NCI-H526 treated with DMSO at 0.1 percent for 48 hours (cell line): ENCODE results near the gene PCDHGB7.
A peak's percentile ranks its signal among the peaks of the same experiment; 100 is the strongest.
"Not testable (repeated sequence)": the region's sequence is repeated elsewhere in the genome, so short reads cannot be mapped to it uniquely, and the experiment has no call there.

ENCODE experiments used
- DNase-seq: peaks from one replicate; lab custom pipeline; 2025; lab: John Stamatoyannopoulos, UW

The PCDHGB7 gene

DNA sequence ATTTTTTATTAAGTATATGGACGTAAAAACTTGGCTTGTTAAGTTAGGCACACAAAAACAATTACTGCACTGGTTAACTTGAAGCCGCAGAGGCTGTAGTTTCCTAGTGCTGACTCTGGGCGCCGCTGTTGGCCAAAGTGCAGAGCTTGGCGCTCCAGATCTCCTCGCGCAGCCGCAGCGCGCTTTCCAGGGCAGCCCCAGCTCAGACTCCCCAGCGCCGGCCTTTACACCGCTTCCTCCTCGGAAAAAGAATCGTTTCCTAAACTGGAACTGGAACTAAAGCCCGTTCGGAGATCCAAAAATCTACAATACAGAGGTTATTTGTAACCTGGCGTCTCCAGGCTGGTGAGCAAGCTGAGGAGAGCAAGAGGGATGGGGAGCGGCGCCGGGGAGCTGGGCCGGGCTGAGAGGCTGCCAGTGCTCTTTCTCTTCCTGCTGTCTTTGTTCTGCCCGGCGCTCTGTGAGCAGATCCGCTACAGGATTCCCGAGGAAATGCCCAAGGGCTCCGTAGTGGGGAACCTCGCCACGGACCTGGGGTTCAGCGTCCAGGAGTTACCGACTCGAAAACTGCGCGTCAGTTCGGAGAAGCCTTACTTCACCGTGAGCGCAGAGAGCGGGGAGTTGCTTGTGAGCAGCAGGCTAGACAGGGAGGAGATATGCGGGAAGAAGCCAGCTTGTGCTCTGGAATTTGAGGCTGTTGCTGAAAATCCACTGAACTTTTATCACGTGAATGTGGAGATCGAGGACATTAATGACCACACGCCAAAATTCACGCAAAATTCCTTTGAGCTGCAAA lies 19.5 kb upstream of the PCDHGB7 start, which contains the start of gene PCDHGB5:
Gene PCDHGB5 (plus strand): TSS at position 192 of the 796 bp plus-strand sequence. CDS start 181 bp downstream, at position 373.
- not testable (repeated sequence) for DNase-seq

DNA sequence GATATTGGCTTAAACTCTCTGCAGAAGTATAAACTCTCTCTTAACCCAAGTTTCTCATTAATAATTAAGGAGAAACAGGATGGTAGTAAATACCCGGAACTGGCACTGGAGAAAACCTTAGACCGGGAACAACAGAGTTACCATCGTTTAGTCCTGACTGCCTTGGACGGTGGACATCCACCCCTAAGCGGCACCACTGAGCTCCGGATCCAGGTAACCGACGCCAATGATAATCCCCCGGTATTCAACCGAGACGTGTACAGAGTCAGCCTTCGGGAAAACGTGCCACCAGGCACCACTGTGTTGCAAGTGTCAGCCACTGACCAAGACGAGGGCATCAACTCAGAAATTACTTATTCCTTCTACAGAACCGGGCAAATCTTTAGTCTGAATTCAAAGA lies 18.9 kb upstream of the PCDHGB7 start:
- no peak for DNase-seq

DNA sequence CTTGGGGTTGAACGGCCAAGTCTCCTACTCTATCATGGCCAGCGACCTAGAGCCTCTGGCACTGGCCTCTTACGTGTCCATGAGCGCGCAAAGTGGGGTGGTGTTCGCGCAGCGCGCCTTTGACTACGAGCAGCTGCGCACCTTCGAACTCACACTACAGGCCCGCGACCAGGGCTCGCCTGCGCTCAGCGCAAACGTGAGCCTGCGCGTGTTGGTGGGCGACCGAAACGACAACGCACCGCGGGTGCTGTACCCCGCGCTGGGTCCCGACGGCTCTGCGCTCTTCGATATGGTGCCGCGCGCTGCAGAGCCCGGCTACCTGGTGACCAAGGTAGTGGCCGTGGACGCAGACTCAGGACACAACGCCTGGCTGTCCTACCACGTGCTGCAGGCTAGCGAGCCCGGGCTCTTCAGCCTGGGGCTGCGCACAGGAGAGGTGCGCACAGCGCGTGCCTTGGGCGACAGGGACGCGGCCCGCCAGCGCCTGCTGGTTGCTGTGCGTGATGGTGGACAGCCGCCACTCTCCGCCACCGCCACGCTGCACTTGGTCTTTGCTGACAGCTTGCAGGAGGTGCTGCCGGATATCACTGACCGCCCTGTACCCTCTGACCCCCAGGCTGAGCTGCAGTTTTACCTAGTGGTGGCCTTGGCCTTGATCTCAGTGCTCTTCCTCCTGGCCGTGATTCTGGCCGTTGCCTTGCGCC lies 17.8 kb upstream of the PCDHGB7 start:
- no peak for DNase-seq

DNA sequence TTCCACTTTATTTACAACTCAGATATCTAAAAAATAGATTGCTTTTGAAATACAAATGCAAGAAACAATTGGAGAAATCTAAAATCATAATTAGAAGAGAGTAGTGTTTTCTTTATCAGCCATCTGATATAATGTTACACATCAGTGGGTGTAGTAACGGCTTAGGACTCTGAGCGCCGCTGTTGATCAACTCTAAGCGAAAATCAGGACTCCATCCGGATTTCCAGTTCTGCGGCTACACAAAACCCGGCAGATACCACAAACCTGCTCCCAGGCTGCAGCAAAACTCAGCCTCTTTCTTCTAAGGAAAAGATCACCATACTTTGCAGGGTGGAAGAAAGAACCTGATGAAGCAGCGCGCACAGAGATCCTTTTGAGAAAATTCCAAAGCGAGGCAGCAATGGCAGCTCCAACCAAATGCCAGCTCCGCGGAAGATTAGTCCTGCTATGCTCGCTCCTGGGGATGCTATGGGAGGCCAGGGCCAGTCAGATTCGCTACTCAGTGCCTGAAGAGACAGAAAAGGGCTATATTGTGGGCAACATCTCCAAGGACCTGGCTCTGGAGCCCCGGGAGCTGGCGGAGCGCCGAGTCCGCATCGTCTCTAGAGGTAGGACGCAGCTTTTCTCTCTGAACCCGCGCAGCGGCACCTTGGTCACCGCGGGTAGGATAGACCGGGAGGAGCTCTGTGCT lies 14.8 kb upstream of the PCDHGB7 start, which contains the start of gene PCDHGA9:
Gene PCDHGA9 (plus strand): TSS at position 226 of the 691 bp plus-strand sequence. CDS start 175 bp downstream, at position 401.
- no peak for DNase-seq

DNA sequence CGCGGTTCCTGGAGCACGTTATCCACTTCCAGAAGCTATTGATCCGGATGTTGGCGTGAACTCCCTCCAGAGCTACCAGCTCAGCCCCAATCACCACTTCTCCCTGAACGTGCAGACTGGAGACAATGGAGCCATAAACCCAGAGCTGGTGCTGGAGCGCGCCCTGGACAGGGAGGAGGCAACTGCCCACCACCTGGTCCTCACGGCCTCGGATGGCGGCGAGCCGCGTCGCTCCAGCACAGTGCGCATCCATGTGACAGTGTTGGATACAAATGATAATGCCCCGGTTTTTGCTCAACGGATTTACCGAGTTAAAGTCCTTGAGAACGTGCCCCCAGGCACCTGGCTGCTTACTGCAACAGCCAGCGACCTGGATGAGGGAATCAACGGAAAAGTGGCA lies 14.1 kb upstream of the PCDHGB7 start:
- DNase-seq, result no peak

DNA sequence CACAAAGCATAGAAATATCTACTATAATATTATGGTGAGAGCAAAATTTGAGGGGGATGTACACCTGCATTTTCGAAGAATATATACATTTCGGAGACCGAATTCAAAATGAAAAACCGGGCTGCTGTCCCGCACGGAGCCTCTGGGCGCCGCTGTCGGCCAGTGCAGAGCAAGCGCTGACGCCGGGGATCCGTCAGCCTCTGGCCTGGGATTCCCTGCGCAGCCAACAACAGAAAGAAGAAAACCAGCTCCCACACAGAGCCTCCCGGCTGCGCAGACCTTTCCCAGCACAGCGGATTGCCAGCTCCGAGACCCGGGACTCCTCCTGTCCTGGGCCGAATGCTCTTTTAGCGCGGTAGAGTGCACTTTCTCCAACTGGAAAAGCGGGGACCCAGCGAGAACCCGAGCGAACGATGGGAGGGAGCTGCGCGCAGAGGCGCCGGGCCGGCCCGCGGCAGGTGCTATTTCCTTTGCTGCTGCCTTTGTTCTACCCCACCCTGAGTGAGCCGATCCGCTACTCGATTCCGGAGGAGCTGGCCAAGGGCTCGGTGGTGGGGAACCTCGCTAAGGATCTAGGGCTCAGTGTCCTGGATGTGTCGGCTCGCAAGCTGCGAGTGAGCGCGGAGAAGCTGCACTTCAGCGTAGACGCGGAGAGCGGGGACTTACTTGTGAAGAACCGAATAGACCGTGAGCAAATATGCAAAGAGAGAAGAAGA lies 9.5 kb upstream of the PCDHGB7 start, which contains the start of gene PCDHGB6:
Gene PCDHGB6 (plus strand): TSS at position 232 of the 716 bp plus-strand sequence. CDS start 182 bp downstream, at position 414.
- not testable (repeated sequence) for DNase-seq

DNA sequence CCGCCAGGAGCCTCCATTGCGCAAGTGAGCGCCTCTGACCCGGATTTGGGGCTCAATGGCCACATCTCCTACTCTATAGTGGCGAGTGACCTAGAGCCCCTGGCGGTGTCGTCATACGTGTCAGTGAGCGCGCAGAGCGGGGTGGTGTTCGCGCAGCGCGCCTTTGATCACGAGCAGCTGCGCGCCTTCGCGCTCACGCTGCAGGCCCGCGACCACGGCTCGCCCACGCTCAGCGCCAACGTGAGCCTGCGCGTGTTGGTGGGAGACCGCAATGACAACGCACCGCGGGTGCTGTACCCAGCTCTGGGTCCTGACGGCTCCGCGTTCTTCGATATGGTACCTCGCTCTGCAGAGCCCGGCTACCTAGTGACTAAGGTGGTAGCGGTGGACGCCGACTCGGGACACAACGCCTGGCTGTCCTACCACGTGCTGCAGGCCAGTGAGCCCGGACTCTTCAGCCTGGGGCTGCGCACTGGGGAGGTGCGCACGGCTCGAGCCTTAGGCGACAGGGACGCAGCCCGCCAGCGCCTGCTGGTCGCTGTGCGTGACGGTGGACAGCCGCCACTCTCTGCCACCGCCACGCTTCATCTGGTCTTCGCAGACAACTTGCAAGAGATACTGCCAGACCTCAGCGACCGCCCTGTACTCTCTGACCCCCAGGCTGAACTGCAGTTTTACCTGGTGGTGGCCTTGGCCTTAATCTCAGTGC lies 7.7 kb upstream of the PCDHGB7 start:
- no peak for DNase-seq

DNA sequence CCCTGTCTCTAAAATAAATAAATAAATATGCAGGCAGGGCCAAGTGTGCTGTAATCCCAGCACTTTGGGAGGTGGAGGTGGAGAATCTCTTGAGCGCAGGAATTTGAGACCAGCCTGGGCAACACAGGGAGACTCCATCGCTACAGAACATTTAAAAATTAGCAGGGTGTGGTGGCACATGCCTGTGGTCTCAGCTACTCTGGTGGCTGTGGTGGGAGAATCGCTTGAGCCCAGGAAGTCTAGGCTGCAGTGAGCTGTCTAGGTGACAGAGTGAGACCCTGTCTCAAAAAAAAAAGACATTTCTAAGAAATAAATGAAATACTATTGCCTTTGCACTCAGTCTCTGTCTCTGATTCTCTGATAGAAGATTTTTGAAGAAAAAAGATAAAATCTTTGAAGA lies 5.9 kb upstream of the PCDHGB7 start:
- DNase-seq, result no peak

DNA sequence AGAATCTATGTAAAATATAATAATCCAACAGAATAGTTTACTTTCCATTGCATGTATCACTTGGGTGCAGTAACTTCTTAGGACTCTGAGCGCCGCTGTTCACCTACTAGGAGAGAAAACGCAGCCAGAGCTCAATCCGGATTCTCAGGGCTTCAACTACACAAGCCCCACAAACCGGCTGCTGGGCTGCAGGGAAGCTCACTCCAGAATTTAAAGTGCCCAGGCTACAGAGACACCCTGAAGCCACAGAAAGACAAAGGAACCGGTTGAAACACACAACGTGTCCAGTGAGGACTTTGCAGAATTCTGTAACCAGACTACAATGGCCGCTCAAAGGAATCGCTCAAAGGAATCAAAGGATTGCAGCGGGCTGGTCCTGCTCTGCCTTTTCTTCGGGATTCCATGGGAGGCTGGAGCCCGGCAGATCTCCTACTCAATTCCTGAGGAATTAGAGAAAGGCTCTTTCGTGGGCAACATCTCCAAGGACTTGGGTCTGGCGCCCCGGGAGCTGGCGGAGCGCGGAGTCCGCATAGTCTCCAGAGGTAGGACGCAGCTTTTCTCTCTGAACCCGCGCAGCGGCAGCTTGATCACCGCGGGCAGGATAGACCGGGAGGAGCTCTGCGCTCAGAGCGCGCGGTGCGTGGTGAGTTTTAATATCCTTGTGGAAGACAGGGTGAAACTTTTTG lies 4.5 kb upstream of the PCDHGB7 start, which contains the start of gene PCDHGA10:
Gene PCDHGA10 (plus strand): TSS at position 134 of the 686 bp plus-strand sequence. CDS start 189 bp downstream, at position 323.
- peak; percentile 18 for DNase-seq

DNA sequence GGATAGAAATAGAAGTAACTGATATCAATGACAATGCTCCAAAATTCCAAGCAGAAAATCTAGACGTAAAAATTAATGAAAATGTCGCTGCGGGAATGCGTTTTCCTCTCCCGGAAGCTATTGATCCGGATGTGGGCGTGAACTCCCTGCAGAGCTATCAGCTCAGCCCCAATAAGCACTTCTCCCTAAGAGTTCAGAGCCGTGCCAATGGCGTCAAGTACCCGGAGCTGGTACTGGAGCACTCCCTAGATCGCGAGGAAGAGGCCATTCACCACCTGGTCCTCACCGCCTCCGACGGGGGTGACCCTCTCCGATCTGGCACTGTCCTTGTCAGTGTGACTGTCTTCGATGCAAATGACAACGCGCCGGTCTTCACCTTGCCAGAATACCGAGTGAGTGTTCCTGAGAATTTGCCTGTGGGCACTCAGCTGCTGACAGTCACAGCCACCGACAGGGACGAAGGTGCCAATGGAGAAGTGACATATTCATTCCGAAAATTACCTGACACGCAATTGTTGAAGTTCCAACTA lies 3.9 kb upstream of the PCDHGB7 start:
- no peak for DNase-seq

DNA sequence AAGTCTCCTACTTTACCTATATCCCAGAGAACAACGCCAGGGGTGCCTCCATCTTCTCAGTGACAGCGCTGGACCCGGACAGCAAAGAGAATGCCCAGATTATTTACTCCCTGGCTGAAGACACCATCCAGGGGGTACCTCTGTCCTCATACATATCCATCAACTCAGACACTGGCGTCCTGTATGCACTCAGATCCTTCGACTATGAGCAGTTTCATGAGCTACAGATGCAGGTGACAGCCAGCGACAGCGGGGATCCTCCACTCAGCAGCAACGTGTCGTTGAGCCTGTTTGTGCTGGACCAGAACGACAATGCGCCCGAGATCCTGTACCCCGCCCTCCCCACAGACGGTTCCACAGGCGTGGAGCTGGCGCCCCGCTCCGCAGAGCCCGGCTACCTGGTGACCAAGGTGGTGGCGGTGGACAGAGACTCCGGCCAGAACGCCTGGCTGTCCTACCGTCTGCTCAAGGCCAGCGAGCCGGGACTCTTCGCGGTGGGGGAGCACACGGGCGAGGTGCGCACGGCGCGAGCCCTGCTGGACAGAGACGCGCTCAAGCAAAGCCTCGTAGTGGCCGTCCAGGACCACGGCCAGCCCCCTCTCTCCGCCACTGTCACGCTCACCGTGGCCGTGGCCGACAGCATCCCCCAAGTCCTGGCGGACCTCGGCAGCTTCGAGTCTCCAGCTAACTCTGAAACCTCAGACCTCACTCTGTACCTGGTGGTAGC lies 2.8 kb upstream of the PCDHGB7 start:
- DNase-seq, result not testable (repeated sequence)

DNA sequence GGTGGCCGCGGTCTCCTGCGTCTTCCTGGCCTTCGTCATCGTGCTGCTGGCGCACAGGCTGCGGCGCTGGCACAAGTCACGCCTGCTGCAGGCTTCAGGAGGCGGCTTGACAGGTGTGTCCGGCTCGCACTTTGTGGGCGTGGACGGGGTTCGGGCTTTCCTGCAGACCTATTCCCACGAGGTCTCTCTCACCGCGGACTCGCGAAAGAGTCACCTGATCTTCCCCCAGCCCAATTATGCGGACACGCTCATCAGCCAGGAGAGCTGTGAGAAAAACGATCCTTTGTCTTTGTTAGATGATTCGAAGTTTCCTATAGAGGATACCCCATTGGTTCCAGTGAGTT lies 2.2 kb upstream of the PCDHGB7 start:
- not testable (repeated sequence) for DNase-seq

DNA sequence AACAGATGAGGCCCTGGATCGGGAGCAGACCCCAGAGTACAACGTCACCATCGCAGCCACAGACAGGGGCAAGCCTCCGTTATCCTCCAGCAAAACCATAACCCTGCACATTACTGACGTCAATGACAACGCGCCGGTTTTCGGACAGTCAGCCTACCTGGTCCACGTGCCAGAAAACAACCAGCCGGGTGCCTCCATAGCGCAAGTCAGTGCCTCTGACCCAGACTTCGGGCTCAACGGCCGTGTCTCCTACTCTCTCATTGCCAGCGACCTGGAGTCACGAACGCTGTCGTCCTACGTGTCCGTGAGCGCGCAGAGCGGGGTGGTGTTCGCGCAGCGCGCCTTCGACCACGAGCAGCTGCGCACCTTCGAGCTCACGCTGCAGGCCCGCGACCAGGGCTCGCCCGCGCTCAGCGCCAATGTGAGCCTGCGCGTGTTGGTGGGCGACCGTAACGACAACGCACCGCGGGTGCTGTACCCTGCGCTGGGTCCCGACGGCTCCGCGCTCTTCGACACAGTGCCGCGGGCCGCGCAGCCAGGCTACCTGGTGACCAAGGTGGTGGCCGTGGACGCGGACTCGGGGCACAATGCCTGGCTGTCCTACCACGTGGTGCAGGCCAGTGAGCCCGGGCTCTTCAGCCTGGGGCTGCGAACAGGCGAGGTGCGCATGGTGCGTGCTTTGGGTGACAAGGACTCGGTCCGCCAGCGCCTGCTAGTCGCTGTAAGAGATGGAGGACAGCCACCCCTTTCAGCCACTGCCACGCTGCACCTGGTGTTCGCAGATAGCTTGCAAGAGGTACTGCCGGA lies 1.8 kb downstream of the PCDHGB7 start:
- no peak for DNase-seq

DNA sequence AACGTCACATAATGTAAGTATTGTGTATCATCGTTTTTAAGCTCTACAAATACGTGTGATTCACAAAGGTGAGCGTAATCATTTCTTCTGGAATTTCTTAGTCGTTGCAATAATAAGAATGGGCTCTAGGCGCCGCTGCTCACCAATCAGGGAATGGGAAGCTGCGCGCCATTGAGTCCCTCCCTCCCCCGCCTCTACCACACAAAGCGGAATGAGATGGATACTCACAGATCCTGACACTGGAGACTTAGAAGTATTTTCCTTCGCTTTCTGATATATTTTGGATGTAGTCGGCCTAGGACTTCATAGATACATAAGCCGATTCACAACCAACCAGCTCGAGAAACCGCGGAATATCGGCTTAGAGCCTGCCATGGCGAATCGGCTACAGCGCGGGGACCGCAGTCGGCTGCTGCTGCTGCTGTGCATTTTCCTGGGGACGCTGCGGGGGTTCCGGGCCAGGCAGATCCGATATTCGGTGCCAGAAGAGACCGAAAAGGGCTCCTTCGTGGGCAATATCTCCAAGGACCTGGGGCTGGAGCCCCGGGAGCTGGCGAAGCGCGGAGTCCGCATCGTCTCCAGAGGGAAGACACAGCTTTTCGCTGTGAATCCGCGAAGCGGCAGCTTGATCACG lies 3.5 kb downstream of the PCDHGB7 start, which contains the start of gene PCDHGA11:
Gene PCDHGA11 (plus strand): TSS at position 197 of the 634 bp plus-strand sequence. CDS start 177 bp downstream, at position 374.
- no peak for DNase-seq

DNA sequence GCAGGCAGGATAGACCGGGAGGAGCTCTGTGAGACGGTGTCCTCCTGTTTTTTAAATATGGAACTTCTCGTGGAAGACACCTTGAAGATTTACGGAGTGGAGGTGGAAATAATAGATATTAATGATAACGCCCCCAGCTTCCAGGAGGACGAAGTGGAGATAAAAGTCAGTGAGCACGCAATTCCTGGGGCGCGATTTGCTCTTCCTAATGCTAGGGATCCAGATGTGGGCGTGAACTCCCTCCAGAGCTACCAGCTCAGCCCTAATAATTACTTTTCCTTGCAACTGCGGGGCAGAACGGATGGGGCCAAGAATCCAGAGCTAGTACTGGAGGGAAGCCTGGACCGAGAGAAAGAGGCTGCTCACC lies 4.0 kb downstream of the PCDHGB7 start:
- no peak for DNase-seq

DNA sequence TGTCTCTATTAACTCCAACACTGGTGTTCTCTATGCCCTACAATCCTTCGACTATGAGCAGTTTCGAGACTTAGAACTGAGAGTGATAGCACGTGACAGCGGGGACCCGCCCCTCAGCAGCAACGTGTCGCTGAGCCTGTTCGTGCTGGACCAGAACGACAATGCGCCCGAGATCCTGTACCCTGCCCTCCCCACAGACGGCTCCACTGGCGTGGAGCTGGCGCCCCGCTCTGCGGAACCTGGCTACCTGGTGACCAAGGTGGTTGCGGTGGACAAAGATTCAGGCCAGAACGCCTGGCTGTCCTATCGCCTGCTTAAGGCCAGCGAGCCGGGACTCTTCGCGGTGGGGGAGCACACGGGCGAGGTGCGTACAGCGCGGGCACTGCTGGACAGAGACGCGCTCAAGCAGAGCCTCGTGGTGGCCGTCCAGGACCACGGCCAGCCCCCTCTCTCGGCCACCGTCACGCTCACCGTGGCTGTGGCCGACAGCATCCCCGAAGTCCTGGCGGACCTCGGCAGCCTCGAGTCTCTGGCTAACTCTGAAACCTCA lies 5.3 kb downstream of the PCDHGB7 start:
- DNase-seq, result no peak

DNA sequence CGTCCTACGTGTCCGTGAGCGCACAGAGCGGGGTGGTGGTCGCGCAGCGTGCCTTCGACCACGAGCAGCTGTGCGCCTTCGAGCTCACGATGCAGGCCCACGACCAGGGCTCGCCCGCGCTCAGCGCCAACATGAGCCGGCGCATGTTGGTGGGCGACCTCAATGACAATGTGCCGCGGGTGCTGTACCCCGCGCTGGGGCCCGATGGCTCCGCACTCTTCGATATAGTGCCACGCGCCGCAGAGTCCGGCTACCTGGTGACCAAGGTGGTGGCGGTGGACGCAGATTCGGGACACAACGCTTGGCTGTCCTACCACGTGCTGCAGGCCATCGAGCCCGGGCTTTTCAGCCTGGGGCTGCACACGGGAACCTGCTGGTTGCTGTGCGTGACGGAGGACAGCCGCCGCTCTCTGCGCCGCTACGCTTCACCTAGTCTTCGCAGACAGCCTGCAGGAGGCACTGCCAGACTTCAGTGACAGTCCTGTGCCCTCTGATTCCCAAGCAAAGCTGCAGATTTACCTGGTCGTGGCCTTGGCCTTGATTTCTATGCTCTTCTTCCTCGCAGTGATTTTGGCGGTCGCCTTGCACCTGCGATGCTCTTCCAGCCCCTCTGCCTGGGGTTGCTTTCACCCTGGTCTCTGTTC lies 10.4 kb downstream of the PCDHGB7 start:
- no peak for DNase-seq
